ENCODE measurements around the gene TDRD15.
"Not testable (repeated sequence)": the region's sequence is repeated elsewhere in the genome, so short reads cannot be mapped to it uniquely, and the experiment has no call there.

The TDRD15 gene

DNA sequence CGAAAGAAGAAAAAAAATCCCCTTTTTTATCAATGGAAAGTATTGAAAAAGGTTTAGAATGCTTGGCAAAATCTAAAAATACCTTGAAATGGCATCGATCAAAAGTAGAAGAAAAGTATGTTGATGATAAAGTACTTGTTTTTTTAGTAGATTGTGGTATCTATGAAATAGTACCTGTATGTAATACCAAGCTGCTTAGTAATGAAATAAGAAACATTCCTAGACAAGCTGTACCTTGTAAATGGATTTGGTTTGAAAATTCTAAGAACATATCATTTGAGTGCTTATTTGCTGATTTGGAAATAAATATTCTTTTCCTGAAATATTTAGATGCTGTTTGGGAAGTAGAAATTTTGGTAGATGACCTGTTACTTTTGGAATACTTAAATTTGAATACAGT lies 18.4 kb downstream of the TDRD15 start:
- H2BK15ac ChIP-seq (ENCODE audit: low read length), result no peak overlapping the region
- no peaks in the 10 kb centered on the region for H3K9me3 ChIP-seq (replicated peaks in 1 of 2; ENCODE audit: control insufficient read depth in 2 of 2, insufficient read depth in 1 of 2, low read depth in 1 of 2, low read length in 2 of 2)
- H4K8ac ChIP-seq (ENCODE audit: low read depth, low read length), result no peak overlapping the region
- H3K79me1 ChIP-seq (ENCODE audit: low read depth, low read length), result no peaks in the 10 kb centered on the region
- no peak overlapping the region for H2BK12ac ChIP-seq (ENCODE audit: low read length)
- no peak overlapping the region for H2AFZ ChIP-seq (ENCODE audit: low read length)
- no CpG with 5 or more reads among the region's 2 CpGs for WGBS, 2 donors (ENCODE audit: extremely low coverage in 2 of 2, insufficient read length in 2 of 2, insufficient replicate concordance in 1 of 2)
- H3K4me2 ChIP-seq (ENCODE audit: insufficient read depth, low read length, poor library complexity, severe bottlenecking), result no peak overlapping the region
- no peaks in the 10 kb centered on the region for H3K4me1 ChIP-seq (ENCODE audit: control insufficient read depth in 2 of 2, insufficient read depth in 1 of 2, low read depth in 1 of 2, low read length in 2 of 2)
- H2AK5ac ChIP-seq (ENCODE audit: low read depth, low read length), result no peak overlapping the region
- no peaks in the 10 kb centered on the region for H3K27me3 ChIP-seq (ENCODE audit: control insufficient read depth in 3 of 3, insufficient read depth in 3 of 3, low read depth in 1 of 3, low read length in 3 of 3)
- H3K23ac ChIP-seq (ENCODE audit: low read depth, low read length, poor library complexity), result no peak overlapping the region
- no peak overlapping the region for H3K4me3 ChIP-seq (ENCODE audit: low read length in 2 of 2)
- no peak overlapping the region for H3K9ac ChIP-seq (ENCODE audit: low read depth, low read length, poor library complexity)
- H2BK120ac ChIP-seq (ENCODE audit: low read depth, low read length), result no peak overlapping the region
- no peak overlapping the region for H3K27ac ChIP-seq (replicated peaks; ENCODE audit: low read length)
- H4K91ac ChIP-seq (ENCODE audit: low read depth, low read length, poor library complexity), result no peak overlapping the region
- no peak overlapping the region for H3K4ac ChIP-seq (ENCODE audit: low read length)
- H3K36me3 ChIP-seq (replicated peaks in 1 of 2; ENCODE audit: control insufficient read depth in 2 of 2, insufficient read depth in 2 of 2, low read length in 2 of 2), result no peaks in the 10 kb centered on the region
- no peak for DNase-seq (ENCODE audit: low spot score)
- H3K14ac ChIP-seq (ENCODE audit: low read length), result no peak overlapping the region
- H3K18ac ChIP-seq (ENCODE audit: low read length), result no peak overlapping the region
- no peak overlapping the region for H2BK5ac ChIP-seq (ENCODE audit: low read length)

DNA sequence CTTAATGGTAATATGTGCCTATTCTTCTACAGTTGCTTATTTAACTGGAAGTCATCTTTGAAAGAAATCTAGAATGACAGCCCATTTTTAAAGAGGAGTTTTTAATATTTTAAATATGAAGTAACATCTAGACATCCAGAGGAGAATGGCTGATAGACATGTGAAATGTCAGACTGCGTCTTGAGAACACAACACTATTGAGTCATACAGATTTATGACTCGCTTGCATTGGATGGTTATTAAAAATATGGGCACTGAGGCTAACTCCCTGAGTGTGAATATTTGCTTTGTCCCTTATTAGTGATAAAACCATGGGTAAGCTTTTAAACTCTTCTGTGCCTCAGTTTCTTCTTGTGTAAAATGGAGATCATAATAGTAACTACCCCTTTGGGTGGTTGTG lies 22.9 kb downstream of the TDRD15 start:
- DNase-seq (ENCODE audit: low spot score), result no peak
- Histone ChIP-seq H3K4me2 (ENCODE audit: insufficient read depth, low read length, poor library complexity, severe bottlenecking) (no peak overlapping the region), H4K91ac (ENCODE audit: low read depth, low read length, poor library complexity) (no peak overlapping the region), H3K79me1 (ENCODE audit: low read depth, low read length) (no peaks in the 10 kb centered on the region), H2AFZ (ENCODE audit: low read length) (no peak overlapping the region), H4K8ac (ENCODE audit: low read depth, low read length) (no peak overlapping the region), H3K18ac (ENCODE audit: low read length) (no peak overlapping the region), H3K4ac (ENCODE audit: low read length) (no peak overlapping the region), H3K27ac (replicated peaks; ENCODE audit: low read length) (no peak overlapping the region), H2BK12ac (ENCODE audit: low read length) (no peak overlapping the region), H2BK15ac (ENCODE audit: low read length) (no peak overlapping the region), H2BK5ac (ENCODE audit: low read length) (no peak overlapping the region), H3K14ac (ENCODE audit: low read length) (no peak overlapping the region), H3K4me3 (ENCODE audit: low read length in 2 of 2) (no peak overlapping the region), H3K9ac (ENCODE audit: low read depth, low read length, poor library complexity) (no peak overlapping the region), H3K23ac (ENCODE audit: low read depth, low read length, poor library complexity) (no peak overlapping the region), H3K4me1 (ENCODE audit: control insufficient read depth in 2 of 2, insufficient read depth in 1 of 2, low read depth in 1 of 2, low read length in 2 of 2) (no peaks in the 10 kb centered on the region), H3K36me3 (replicated peaks in 1 of 2; ENCODE audit: control insufficient read depth in 2 of 2, insufficient read depth in 2 of 2, low read length in 2 of 2) (no peaks in the 10 kb centered on the region), H2BK120ac (ENCODE audit: low read depth, low read length) (no peak overlapping the region), H3K9me3 (replicated peaks in 1 of 2; ENCODE audit: control insufficient read depth in 2 of 2, insufficient read depth in 1 of 2, low read depth in 1 of 2, low read length in 2 of 2) (no peaks in the 10 kb centered on the region), H2AK5ac (ENCODE audit: low read depth, low read length) (no peak overlapping the region), H3K27me3 (ENCODE audit: control insufficient read depth in 3 of 3, insufficient read depth in 3 of 3, low read depth in 1 of 3, low read length in 3 of 3) (no peaks in the 10 kb centered on the region)
- WGBS, 2 donors (ENCODE audit: extremely low coverage in 2 of 2, insufficient read length in 2 of 2, insufficient replicate concordance in 1 of 2), result no CpG with 5 or more reads among the region's 2 CpGs

DNA sequence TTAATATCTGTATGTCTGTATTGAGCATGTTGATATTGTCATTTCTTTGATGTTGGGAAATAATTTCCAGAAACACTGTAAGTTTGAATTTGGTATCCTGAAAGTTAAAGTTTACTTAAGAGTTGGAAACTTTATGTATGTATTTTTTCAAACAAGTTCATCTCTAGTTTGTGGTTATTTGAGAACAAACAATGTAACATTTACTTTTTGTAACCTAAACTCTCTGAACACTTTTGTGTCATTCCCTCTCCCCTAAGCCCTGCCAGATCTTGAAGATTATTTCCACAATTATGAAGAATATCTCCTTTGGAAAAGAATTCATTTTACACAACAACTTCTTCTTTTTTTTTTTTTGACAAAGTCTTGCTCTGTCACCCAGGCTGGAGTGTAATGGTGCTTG lies 24.9 kb downstream of the TDRD15 start:
- Histone ChIP-seq H2BK15ac (ENCODE audit: low read length) (no peak overlapping the region), H3K9me3 (replicated peaks in 1 of 2; ENCODE audit: control insufficient read depth in 2 of 2, insufficient read depth in 1 of 2, low read depth in 1 of 2, low read length in 2 of 2) (no peaks in the 10 kb centered on the region)
- DNase-seq (ENCODE audit: low spot score), result no peak

DNA sequence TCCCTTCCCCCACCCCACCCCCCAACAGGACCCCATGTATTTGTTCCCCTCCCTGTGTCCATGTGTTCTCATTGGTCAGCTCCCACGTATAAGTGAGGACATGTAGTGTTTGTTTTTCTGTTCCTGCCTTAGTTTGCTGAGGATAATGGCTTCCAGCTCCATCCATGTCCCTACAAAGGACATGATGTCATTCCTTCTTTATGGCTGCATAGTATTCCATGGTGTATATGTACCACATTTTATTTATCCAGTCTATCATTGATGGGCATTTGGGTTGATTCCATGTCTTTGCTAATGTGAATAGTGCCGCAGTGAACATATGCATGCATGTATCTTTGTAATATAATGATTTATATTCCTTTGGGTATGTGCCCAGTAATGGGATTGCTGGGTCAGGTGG lies 27.5 kb downstream of the TDRD15 start:
- H3K27me3 ChIP-seq (ENCODE audit: control insufficient read depth in 3 of 3, insufficient read depth in 3 of 3, low read depth in 1 of 3, low read length in 3 of 3); H3K4ac ChIP-seq (ENCODE audit: low read length); H3K79me1 ChIP-seq (ENCODE audit: low read depth, low read length); H4K91ac ChIP-seq (ENCODE audit: low read depth, low read length, poor library complexity); H2AFZ ChIP-seq (ENCODE audit: low read length); H3K9me3 ChIP-seq (replicated peaks in 1 of 2; ENCODE audit: control insufficient read depth in 2 of 2, insufficient read depth in 1 of 2, low read depth in 1 of 2, low read length in 2 of 2); H3K27ac ChIP-seq (replicated peaks; ENCODE audit: low read length); DNase-seq (ENCODE audit: low spot score); H3K36me3 ChIP-seq (replicated peaks in 1 of 2; ENCODE audit: control insufficient read depth in 2 of 2, insufficient read depth in 2 of 2, low read length in 2 of 2); H3K23ac ChIP-seq (ENCODE audit: low read depth, low read length, poor library complexity); H4K8ac ChIP-seq (ENCODE audit: low read depth, low read length); H2BK120ac ChIP-seq (ENCODE audit: low read depth, low read length); H3K4me2 ChIP-seq (ENCODE audit: insufficient read depth, low read length, poor library complexity, severe bottlenecking); H3K4me3 ChIP-seq (ENCODE audit: low read length in 2 of 2); H2BK5ac ChIP-seq (ENCODE audit: low read length); H3K9ac ChIP-seq (ENCODE audit: low read depth, low read length, poor library complexity); H3K14ac ChIP-seq (ENCODE audit: low read length); H3K18ac ChIP-seq (ENCODE audit: low read length); H2BK15ac ChIP-seq (ENCODE audit: low read length); H3K4me1 ChIP-seq (ENCODE audit: control insufficient read depth in 2 of 2, insufficient read depth in 1 of 2, low read depth in 1 of 2, low read length in 2 of 2); H2AK5ac ChIP-seq (ENCODE audit: low read depth, low read length); H2BK12ac ChIP-seq (ENCODE audit: low read length): not testable (repeated sequence)
- WGBS, 2 donors (ENCODE audit: extremely low coverage in 2 of 2, insufficient read length in 2 of 2, insufficient replicate concordance in 1 of 2), result no CpG with 5 or more reads among the region's 2 CpGs

More for the DNA sequence above, 24.9 kb downstream of the TDRD15 start:
- H3K36me3 ChIP-seq (replicated peaks in 1 of 2; ENCODE audit: control insufficient read depth in 2 of 2, insufficient read depth in 2 of 2, low read length in 2 of 2), result no peaks in the 10 kb centered on the region
- H3K23ac ChIP-seq (ENCODE audit: low read depth, low read length, poor library complexity), result no peak overlapping the region
- no peak overlapping the region for H3K4ac ChIP-seq (ENCODE audit: low read length)
- H4K91ac ChIP-seq (ENCODE audit: low read depth, low read length, poor library complexity), result no peak overlapping the region
- H3K9ac ChIP-seq (ENCODE audit: low read depth, low read length, poor library complexity), result no peak overlapping the region
- no peak overlapping the region for H2BK12ac ChIP-seq (ENCODE audit: low read length)
- H3K4me2 ChIP-seq (ENCODE audit: insufficient read depth, low read length, poor library complexity, severe bottlenecking), result no peak overlapping the region
- H3K4me1 ChIP-seq (ENCODE audit: control insufficient read depth in 2 of 2, insufficient read depth in 1 of 2, low read depth in 1 of 2, low read length in 2 of 2), result no peaks in the 10 kb centered on the region
- H2BK5ac ChIP-seq (ENCODE audit: low read length), result no peak overlapping the region
- H3K14ac ChIP-seq (ENCODE audit: low read length), result no peak overlapping the region
- no peak overlapping the region for H2AFZ ChIP-seq (ENCODE audit: low read length)
- no peak overlapping the region for H3K4me3 ChIP-seq (ENCODE audit: low read length in 2 of 2)
- no peaks in the 10 kb centered on the region for H3K27me3 ChIP-seq (ENCODE audit: control insufficient read depth in 3 of 3, insufficient read depth in 3 of 3, low read depth in 1 of 3, low read length in 3 of 3)
- H3K27ac ChIP-seq (replicated peaks; ENCODE audit: low read length), result no peak overlapping the region
- no peak overlapping the region for H2BK120ac ChIP-seq (ENCODE audit: low read depth, low read length)
- no peak overlapping the region for H3K18ac ChIP-seq (ENCODE audit: low read length)
- no peak overlapping the region for H2AK5ac ChIP-seq (ENCODE audit: low read depth, low read length)
- H4K8ac ChIP-seq (ENCODE audit: low read depth, low read length), result no peak overlapping the region
- no peaks in the 10 kb centered on the region for H3K79me1 ChIP-seq (ENCODE audit: low read depth, low read length)

Data from neuronal stem cell (in vitro differentiated cells).